HEK293T (cell line): Measurements from ENCODE around the gene ZNF367.

ENCODE experiments used
- BHLHE40 ChIP-seq: fragments of 450-650 bp; IDR thresholded peaks from 2 replicates; pipeline ENCODE4 v1.6.1; 2016; ENCODE audit warnings: mild to moderate bottlenecking, moderate library complexity, borderline replicate concordance
- CTBP1 ChIP-seq: fragments of 450-650 bp; IDR thresholded peaks from 2 replicates; pipeline ENCODE4 v1.6.1; 2016; ENCODE audit warnings: borderline replicate concordance
- ELF4 ChIP-seq: fragments of 450-650 bp; IDR thresholded peaks from 2 replicates; pipeline ENCODE4 v1.6.1; 2017; ENCODE audit warnings: antibody characterized with exemption
- HDGF ChIP-seq: fragments of 450-650 bp; IDR thresholded peaks from 2 replicates; pipeline ENCODE4 v1.6.1; 2017; ENCODE audit warnings: antibody characterized with exemption, borderline replicate concordance
- L3MBTL2 ChIP-seq: fragments of 450-650 bp; conservative IDR thresholded peaks from 2 replicates; pipeline ENCODE4 v1.6.1; 2016; ENCODE audit warnings: mild to moderate bottlenecking
- SP1 ChIP-seq: fragments of 450-650 bp; IDR thresholded peaks from 2 replicates; pipeline ENCODE4 v1.6.1; 2017
- SUZ12 ChIP-seq: fragments of 450-650 bp; IDR thresholded peaks from 2 replicates; pipeline ENCODE4 v1.6.1; 2016; ENCODE audit warnings: mild to moderate bottlenecking
- TF ChIP-seq, protein P1 (sequence below): fragments of 450-650 bp; IDR thresholded peaks from 2 replicates; pipeline ENCODE4 v1.6.1; 2016

DNA sequence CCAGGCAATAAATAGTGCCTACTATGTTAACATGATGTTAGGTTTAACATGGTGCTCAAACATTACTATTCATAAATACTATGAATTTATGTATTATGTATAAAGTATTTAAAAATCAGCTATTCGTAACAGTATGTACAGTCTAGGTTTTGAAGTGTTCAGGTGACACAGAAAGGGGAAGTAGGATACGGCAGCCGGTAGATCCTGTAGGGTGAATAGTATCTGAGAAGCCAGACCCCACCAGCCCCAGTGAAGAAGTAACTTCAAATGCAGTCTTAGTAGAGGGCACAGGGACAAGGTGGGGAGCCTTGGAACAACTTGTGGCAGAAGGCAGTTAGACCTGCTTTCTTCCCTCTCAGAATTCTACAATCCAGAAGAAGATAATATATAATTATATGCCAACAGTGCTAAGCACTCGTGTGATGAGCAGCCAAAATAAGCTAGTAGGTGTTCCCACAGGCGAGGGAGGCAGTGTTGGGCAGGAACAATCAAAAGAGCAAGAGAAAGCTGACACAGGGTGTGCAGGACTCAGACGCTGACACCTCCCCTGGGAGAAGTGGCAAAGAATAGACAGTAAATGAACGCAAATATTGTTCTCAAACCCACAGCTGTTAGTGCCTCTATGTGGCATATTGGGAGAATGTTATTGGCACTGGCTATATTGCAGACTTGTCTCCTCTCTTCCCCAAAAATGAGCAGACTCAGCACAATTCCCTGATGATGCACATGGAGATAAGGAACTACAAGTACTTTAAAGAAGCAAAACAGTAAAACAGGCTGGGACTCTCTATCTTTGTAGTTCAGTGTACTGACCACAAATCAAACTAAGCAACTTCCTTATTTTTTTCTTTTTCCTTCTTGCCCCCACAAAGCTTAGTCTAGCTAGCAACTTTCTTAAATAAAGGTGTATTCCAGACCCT lies 4.6 kb downstream of the ZNF367 start:
- TF ChIP-seq SUZ12: no peak
- TF ChIP-seq CTBP1: no peak
- TF ChIP-seq, protein P1, sequence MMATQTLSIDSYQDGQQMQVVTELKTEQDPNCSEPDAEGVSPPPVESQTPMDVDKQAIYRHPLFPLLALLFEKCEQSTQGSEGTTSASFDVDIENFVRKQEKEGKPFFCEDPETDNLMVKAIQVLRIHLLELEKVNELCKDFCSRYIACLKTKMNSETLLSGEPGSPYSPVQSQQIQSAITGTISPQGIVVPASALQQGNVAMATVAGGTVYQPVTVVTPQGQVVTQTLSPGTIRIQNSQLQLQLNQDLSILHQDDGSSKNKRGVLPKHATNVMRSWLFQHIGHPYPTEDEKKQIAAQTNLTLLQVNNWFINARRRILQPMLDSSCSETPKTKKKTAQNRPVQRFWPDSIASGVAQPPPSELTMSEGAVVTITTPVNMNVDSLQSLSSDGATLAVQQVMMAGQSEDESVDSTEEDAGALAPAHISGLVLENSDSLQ: no peak
- TF ChIP-seq SP1: no peak
- TF ChIP-seq ELF4: no peak
- TF ChIP-seq BHLHE40: no peak
- no peak for TF ChIP-seq HDGF
- no peak for TF ChIP-seq L3MBTL2
